NCI-H146 (cell line): Measurements from ENCODE around the gene BEAN1.

ENCODE experiments used
- DNase-seq: peaks from one replicate; lab custom pipeline; 2025; lab: John Stamatoyannopoulos, UW

The BEAN1 gene

DNA sequence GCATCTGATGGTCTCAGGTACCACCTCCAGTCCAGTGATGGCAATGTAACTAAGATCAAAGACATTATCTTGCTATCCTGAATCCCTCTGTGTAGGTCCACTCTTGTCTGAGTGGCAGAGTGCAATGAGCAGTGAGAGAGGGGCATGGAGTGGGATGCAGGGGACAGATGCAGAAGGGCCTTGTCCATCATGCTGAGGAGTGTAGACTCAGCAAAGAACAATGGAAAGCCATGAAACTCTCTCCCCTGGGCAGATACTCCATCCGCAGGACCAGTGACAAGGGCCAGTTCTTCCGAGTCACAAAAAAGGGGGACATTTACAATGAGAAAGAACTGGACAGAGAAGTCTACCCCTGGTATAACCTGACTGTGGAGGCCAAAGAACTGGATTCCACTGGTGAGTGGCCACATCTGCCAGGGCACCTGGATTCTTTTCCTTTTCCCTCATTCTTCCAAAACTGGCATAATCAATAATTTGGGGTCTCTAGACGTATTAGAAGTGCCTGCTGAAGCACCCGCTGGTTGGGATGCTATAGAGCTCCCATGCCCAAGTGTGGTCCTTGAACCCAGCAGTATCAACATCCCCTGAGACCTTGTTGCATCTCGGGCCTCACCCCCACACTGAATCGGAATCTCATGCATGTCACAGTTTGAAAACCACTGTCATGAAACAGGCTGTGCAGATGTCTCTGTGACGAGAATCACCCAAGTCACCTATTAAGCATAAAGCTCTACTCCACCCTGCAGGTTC lies 31.1 kb upstream of the BEAN1 start:
- DNase-seq, result no peak

DNA sequence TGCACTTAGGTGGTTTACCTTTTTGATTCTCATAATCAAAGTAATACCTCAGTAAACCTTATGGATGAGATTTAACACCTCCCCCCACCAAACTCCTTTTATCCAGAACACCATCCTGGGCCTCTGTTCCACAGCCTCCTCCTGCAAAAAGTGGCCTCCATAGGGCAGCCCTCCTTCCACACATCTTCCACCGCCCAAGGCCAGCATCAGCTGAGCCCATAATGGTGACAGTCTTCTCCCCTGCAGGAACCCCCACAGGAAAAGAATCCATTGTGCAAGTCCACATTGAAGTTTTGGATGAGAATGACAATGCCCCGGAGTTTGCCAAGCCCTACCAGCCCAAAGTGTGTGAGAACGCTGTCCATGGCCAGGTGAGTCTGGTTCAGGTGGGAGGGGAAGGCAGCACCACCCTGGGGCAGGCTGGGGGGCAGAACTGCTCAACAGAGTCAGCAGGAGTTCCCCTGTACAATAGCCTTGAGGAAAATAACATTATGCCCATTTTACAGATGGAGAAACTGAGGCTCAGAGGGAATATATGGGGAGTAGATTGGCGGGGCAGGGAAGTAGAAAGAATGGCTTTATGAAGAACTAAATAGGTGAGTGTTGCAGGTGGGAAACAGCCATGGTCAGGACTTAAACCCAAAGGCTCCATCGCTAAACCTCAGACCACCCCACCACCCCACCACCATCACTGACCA lies 29.2 kb upstream of the BEAN1 start:
- DNase-seq, result no peak

DNA sequence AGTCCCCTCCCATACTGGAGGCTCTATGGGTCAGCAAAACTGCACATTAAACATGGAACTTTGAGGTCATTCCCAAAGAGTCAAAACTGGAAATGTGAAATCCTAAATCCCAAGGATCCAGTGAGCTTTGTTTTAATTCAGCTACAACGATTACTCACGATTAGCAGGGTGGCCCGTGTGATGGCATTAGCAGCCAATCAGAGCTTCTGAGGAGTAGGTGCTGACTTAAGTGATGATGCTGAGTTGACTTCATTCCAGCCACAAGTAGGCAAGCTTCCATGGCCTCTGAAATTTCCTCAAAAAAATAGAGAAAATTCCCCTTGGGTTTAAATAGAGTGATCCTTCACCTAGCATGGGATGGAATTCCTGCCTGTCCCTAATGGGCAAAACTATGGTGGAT lies 28.1 kb upstream of the BEAN1 start:
- no peak for DNase-seq

DNA sequence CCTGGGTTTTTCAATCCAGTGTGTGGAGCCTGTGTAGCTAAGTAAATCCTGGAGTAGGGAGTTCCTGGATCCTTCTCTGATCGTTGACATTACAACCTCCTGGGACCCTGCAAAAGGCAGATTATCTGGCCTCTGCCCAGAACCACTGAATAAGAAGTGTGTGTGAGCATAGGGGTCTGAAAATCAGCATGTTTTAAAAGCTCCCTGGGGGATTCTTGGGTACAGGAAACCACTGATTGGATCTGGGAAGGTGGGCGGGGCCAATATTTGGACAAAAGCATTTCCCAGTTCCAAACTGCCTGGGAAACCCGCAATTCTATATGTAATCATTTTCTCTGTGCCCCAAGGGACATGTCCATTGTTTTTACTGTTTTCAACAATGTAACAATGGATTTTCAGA lies 27.2 kb upstream of the BEAN1 start:
- no peak for DNase-seq

DNA sequence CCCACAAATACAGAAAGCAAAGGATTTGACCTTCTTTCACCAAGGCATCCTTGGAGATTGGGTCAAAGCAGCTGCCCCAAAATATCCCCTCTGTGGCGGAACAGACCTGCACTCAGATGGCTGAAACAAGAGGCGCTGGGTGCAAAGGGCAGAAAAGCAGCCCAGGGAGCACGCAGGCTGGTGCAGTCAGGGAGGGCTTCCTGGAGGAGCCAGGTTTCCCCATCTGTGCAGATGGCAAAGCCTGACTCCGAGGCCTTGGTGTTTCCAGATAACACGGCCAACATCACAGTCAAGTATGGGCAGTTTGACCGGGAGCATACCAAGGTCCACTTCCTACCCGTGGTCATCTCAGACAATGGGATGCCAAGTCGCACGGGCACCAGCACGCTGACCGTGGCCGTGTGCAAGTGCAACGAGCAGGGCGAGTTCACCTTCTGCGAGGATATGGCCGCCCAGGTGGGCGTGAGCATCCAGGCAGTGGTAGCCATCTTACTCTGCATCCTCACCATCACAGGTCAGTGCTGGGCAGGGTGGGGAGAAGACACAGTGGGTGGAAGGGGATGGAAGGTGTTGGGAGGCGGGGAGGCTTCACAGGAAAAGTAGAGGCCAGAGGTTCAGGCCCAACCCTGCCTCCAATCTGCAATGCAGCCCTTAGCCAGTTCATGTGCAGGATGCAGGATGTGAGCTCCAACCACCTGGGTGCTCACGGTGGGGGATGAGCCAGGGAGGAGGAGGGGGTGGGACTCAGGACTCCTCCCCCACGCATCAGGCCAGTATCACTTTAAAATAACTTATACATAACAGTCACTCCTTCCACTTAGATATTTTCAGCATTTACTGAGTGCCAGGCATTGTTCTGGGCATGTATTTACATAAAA lies 26.4 kb upstream of the BEAN1 start:
- no peak for DNase-seq

DNA sequence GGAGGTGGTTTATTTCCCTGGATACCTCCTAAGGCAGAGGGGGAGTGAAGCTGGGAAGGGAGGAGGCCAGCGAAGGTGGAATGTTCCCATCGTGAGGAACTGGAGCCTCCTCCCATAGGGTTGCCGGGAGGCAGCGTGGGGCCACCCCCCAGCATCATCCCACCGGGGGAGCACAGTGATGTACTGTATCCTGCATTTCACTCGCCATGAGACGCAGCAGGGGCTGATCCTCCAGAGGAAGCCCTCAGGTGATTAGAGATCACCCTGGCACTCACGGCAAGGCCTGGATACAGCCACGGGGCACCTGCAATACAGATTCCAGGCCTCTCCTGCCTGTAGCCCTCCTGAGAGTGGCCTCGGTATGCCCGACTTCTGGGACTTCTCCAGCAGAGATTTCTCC lies 25.5 kb upstream of the BEAN1 start:
- DNase-seq, result no peak

DNA sequence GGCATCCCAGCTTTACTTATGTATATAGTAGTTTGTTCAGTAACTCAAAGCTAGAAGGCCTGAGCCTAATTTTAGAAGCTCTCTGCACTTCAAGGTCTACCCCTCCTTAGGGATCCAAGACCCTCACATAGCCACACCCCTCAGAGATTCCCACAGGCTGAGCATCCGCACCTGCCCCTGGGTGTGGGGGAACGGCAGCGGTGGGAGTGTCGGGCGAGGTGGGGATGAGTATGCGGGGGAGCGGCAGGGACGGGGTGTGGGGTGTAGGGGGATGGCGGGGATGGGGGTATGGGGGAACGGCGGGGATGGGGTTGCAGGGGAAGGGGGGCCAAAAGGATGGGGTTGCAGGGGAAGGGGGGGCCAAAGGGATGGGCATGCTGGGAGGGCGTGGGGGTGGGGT lies 24.9 kb upstream of the BEAN1 start:
- DNase-seq, result no peak

DNA sequence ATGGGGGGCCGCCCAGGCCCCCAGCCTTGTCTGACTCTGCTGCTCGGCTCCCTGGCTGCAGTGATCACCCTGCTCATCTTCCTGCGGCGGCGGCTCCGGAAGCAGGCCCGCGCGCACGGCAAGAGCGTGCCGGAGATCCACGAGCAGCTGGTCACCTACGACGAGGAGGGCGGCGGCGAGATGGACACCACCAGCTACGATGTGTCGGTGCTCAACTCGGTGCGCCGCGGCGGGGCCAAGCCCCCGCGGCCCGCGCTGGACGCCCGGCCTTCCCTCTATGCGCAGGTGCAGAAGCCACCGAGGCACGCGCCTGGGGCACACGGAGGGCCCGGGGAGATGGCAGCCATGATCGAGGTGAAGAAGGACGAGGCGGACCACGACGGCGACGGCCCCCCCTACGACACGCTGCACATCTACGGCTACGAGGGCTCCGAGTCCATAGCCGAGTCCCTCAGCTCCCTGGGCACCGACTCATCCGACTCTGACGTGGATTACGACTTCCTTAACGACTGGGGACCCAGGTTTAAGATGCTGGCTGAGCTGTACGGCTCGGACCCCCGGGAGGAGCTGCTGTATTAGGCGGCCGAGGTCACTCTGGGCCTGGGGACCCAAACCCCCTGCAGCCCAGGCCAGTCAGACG lies 24.4 kb upstream of the BEAN1 start:
- DNase-seq, result no peak

DNA sequence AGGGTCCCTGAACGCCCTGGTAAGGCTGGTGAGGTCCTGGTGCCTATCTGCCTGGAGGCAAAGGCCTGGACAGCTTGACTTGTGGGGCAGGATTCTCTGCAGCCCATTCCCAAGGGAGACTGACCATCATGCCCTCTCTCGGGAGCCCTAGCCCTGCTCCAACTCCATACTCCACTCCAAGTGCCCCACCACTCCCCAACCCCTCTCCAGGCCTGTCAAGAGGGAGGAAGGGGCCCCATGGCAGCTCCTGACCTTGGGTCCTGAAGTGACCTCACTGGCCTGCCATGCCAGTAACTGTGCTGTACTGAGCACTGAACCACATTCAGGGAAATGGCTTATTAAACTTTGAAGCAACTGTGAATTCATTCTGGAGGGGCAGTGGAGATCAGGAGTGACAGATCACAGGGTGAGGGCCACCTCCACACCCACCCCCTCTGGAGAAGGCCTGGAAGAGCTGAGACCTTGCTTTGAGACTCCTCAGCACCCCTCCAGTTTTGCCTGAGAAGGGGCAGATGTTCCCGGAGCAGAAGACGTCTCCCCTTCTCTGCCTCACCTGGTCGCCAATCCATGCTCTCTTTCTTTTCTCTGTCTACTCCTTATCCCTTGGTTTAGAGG lies 23.5 kb upstream of the BEAN1 start:
- no peak for DNase-seq

DNA sequence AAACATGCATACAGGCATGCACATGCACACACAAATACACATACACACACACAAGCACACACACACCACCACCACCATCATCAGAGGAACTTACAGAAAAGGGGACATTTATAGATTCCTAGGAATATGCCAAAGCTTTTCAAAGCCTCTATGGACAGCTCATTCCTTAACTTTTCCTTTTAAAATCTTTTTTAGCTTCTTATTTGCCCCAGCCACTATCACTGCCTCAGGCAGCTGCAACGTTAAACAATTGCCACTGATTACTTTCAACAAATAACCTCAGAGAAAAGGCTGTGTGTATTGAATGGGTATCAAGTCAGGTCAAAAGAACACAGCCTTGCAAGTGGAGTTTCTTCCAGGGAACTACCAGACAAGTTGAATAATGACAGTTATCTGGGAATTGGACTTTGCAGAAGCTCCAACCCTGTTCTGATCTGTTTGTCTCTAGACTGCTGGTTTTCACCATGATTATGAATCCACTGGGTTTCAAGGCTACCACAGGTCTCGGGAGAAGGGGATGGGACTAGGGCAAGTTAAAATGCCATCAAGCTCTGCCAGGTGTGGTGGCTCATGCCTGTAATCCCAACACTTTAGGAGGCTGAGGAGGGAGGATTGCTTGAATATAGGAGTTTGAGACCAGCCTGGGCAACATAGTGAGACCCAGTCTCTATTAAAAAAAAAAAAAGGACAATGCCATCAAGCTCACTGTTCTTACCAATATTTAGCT lies 21.9 kb upstream of the BEAN1 start:
- no peak for DNase-seq

DNA sequence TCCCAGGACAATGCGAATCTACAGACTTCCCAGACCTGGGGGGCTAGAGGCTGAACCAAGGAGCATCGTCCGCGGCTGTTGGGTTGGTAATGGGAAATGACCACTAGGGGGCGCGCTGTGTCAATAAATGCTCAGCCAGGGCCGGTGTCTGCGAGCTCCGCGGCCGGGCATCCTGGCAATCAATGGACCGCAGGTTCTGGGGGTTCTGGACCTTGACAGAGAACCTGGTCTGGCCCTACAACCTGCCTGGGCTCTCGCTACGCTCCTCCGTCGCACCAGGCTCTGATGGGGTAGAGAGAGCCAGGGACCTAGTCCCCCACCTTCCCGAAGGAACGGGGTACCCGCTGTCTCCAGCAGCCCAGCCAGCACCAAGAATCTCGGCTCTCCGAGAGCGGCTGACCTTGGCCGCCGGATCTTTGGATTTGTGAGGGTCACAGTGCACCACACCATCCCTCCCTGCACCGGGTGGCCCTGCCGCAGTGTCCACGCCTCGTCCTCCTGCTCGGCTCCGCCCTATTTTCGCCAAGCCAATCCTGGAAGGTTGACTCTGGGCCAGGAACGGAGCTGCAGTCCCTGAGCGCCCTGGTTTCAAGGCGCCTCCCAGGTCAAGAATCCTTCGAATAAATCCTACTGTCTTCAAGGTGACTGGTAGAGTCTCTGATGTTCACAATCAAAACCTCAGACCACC lies 20.4 kb upstream of the BEAN1 start:
- DNase-seq, result peak; percentile 80

DNA sequence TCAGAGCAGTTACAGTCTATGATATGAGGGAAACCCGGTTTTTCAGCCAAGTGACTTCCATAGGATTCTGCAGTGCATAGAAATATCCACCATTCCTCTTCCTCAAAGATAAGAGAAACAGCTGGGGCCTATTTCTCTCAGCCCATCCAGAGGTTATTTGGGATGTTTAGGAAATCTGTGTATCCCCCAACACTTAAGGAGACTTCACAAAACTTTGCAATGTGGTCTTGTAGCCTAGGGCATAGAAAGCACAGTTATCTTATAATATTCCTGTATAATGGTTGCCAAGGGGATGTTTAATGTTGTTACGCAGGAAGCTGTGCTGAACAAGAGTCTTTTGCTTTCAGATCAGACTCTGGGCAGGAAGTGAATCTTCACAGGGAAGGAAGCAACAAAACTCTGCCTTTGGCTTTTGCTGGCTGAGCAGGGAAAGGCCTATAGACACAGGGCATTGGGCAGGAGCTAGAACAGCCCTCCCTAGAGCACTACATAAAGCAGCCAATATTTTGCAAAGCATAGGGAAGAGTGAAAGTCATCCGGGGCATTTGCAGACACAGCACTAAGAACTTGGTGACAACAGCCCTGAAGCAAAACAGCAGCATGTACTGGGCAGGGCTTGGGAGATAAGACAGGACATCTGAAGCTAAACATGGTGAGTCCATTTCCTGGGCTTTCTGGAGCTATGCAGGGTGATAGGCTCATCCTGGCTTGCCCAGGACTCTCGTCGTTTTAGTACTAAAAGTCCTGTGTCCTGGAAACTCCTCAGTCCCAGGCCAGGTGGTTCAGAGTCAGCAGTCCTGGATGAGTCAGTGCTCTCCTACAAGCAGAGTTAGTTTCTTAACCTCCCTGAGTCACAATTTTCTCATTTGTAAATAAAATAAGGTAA lies 18.7 kb upstream of the BEAN1 start:
- DNase-seq, result peak; percentile 51

DNA sequence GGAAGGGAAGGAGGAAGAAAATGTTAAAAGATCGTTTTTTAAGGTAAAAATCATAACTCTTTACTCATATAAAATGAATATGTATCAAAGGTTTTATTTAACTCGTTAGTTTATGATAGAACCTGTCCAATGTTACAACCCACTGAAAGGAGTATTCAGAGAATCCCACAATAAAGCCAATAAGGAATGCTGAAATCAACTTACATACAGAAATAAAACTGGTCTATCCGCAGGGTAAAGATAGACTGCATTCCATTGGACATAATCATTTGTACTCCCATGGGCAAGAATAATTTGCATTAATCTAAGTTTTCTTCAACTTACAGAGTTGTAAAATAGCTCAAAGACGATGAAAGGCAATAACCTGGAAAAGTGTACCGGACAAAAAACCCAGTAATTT lies 17.9 kb upstream of the BEAN1 start:
- DNase-seq, result no peak

DNA sequence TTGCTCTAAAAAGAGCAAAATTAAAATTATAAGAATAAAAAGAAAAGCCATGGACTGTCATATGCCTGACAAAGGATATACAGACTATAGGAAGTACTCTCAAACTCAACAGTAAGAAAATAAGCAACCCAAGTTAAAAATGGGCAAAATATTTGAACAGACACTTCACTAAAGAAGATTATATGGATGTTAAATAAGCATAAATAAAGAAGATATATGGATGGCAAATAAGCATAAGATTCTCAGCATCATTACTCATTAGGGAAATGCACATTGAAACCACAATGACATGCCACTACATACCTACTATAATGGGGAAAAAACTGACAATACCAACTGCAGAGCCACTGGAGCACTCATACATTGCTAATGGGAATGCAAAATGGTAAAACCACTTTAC lies 14.9 kb upstream of the BEAN1 start:
- no peak for DNase-seq

DNA sequence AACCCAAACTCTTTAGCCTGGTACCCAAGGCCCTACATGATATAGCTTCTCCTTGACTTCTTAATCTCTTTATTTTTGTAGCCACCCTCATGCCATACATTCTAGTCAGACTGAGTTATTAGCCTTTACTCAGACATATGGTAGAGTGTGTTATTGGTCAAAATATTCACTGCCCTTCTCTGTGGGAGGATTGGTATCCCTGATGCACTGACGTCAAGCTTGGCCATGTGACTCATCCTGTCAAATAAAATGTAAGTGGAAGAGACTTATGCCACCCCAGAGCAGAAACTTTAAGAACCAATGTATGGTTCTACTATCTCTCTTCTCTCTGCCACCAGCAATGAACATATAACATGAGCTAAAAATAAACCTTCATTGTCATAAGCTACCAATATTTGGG lies 12.2 kb upstream of the BEAN1 start:
- DNase-seq, result no peak

DNA sequence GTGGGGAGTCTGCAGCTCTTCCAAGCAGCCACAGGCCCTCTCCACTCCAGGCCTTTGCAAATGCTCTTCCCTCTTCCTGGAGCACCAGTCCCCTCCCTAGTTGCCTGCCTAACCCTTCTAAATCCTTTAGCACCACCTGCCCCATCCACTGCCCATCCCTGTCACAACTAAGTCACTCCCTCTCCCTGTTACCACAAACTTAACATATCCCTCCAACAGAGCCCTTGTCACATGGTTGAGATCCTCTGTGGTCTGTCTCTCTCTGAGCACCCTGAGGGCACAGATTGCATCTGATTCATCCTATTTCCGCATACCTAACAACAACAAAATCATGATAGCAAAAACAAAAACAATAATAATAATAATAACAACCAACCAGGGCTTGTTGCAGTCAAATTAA lies 11.0 kb upstream of the BEAN1 start:
- DNase-seq, result no peak

DNA sequence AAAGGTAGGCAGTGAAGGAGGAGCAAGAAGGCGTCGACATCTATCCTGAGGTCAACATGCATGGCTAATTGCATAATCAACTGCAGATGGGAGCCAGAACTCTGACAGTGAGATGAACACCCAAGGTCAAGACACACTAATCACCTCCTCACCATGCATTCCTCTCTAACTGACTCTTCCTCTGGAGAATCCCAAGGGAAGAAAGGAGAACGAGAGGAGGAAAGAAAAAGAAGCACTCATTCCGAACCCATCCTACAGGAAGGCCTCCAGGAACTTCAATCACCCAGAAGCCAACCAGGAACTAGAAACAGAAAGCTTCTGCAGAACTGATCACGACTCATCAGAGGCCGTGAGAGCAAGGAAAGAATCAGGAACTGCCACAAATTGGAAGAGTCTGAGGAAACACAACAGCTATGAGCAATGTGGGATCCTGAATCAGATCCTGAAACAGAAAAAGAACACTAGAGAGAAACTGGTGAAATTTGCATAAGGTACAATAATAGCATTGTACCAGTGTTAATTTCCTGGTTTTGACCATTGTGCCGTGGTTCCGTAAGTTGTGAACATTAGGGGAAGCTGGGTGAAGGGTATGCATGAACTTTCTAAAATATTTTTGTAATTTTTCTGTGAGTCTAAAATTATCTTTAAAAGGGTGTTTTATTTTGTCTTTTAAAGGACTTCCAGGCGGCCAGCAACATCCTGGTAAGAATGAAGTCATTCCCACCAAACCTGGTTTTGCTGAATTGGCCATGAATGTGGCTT lies 10.0 kb upstream of the BEAN1 start:
- no peak for DNase-seq

DNA sequence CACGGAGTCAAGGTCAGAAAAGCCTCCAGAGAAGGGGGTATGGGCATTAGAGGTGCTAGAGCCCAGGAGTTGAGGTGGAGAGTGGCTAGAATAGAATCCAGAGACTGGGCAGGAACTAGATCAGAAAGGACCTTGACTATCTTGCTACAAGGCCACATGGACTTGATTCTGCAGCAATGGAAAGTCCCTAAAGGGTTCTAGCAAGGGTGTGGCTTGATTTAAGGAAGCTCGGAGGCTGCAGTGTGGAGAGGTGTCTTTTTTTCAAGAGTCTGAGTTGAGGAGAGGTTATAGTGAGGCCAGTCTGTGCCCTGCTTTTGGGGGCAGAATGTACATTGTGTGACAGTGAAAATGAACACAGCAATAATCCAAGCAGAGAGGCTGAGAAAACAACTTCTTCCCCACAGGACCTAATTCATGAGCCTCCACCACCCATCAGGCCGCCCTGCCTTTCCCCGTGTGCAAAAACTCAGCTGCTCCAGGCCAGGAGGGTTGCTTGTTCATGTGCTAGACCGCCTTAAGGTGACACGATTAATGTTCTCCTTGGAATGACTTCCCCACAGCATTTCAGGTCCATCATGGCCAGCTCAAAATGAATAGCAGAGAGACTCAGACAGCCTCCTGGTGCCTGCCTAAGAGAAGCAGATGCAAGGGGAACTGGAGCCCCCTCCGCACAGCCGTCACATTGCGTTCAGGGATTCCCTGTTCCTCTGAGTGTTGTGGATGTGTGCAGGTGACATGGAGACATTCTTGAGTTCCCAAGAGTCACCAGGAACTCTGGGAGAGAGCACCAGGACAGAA lies 8.7 kb upstream of the BEAN1 start:
- DNase-seq, result no peak
